ENCODE results near the gene TMED1. TPM values are rescaled to one million over a fixed set of nuclear protein-coding genes. Genes with fewer than 3 reads are reported as not detected.

TMED1 gene
- total and polyA plus RNA-seq, 9 of the 15 experiments (the other 6 are each of a cell fraction or from before 2014, with no cell fraction given): 0.86 to 30.2 (median 23.5) TPM

DNA sequence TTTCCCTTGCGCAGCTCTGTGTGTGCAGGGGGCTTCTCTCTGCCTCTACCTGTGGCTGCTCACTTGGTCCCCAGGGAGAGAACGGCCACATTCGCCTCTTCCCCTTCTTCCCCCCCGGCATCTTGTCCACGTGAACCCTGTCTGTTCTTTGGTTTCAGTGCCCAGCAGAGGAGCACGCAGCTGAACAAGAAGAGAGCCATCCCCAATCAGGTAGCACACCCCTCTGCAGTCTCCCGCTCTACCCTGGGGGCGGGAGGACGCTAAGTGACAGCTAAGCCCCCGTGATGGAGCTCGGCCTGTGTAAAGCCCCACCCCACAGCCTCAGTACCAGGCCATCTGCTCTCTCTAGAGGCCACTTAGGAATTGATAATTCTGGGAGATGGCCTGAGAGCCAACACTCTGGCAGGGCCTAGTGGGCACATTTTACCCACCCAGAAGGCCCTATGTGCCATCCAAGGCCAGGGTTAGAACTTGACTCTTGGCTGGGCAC, 30.2 kb downstream of the TMED1 start (continued):
- TF ChIP-seq ZNF511 (CRISPR knock-in tag; IDR thresholded peaks at IDR 0.05) (no peak), SMARCB1 (IDR thresholded peaks at IDR 0.05; ENCODE audit: insufficient read length, low read depth) (no peak)

DNA sequence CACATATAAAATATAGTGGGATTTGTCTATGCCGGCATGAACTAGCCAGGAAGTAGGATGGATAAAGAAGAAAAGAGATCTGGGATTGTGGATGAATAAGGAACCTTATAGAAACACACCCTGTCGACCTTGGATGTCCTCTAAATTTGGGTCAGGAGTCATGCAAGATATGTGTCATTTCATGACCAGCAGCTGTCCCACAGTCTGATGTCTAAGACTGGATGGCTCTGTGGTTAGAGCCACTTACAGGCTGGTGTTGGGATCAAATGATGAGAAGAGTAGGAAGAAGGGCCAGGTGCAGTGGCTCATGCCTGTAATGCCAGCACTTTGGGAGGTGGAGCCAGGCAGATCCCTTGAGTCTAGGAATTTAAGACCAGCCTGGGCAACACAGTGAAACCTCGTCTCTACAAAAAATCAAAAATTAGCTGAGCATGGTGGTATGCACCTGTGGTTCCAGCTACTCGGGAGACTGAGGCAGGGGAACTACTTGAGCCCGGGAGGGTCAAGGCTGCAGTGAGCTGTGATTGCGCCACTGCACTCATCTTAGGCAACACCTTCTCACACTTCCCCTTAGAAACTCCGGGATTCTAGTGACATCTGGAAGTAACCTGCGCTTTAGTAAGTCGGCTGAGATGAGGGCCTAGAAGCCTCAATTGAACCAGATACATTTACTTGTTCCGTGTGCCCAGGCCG, 30.8 kb downstream of the TMED1 start:
- H3K27me3 ChIP-seq (ENCODE audit: control insufficient read depth in 2 of 2, insufficient read depth in 2 of 2, low read length in 2 of 2): no peaks in the 10 kb centered on the region
- intact Hi-C loops (cut with micrococcal nuclease) (no loop called here), in situ Hi-C loops (cut with MboI) (no loop called here)
- H3K4me3 ChIP-seq: no peak overlapping the region
- no peak for DNase-seq (ENCODE audit: extremely low read depth in 1 of 4, low spot score in 3 of 4)
- H3K9ac ChIP-seq (ENCODE audit: insufficient read depth in 1 of 2, low read depth in 2 of 2, low read length in 2 of 2): no peak overlapping the region
- peak; percentile 44 for FAIRE-seq
- TF ChIP-seq CLOCK (CRISPR knock-in tag; IDR thresholded peaks at IDR 0.05; ENCODE audit: borderline replicate concordance) (no peak), NKRF (IDR thresholded peaks at IDR 0.05; ENCODE audit: borderline replicate concordance) (no peak), CEBPB (tag; IDR thresholded peaks at IDR 0.05) (peak; percentile 59)
- no peak overlapping the region for H2AFZ ChIP-seq (ENCODE audit: low read depth, low read length)
- H3K9me3 ChIP-seq (replicated peaks; ENCODE audit: control insufficient read depth, insufficient read depth, low read depth, low read length): no peaks in the 10 kb centered on the region; the same call in 1 of the 2 replicates
- H4K20me1 ChIP-seq (replicated peaks; ENCODE audit: control insufficient read depth, insufficient read depth, low read length): no peaks in the 10 kb centered on the region
- ChIA-PET CTCF (ENCODE audit: low intra/inter-chr PET ratio) (no interaction called here), POLR2A (interaction anchor here (0.6 to 2.4 kb wide), 2 partner anchors 10 to 11 kb away, joined by 3 to 6 read pairs; no protein-coding TSS in a partner anchor)
- no peak overlapping the region; the same call in 2 of the 3 replicates for H3K27ac ChIP-seq (ENCODE audit: extremely low read depth, low read depth, low read length)
- no peaks in the 10 kb centered on the region for H3K79me2 ChIP-seq (ENCODE audit: control insufficient read depth, insufficient read depth, low read length)
- H3K4me1 ChIP-seq (replicated peaks in 1 of 2; ENCODE audit: control insufficient read depth in 2 of 2, insufficient read depth in 2 of 2, low read length in 2 of 2): peaks cover 17 to 18% of the 10 kb centered on the region in 2 experiments
- peaks cover 65% of the 10 kb centered on the region for H3K36me3 ChIP-seq (ENCODE audit: control insufficient read depth, insufficient read depth, low read length)
- BruUV-seq (replicated peaks): TSS peak; percentile 24
- ATAC-seq: no peak
- H3K9me1 ChIP-seq (ENCODE audit: control insufficient read depth, insufficient read depth, low read length): no peaks in the 10 kb centered on the region
- H3K4me2 ChIP-seq (ENCODE audit: insufficient read depth, low read length): no peak overlapping the region
- 91% methylated on average over 9 of the region's 11 CpGs for WGBS (ENCODE audit: insufficient coverage, low coverage, missing lambda C conversion rate)

Measured in K562 (cell line).